Measurements from ENCODE around the gene PDE8A.

Gene PDE8A

GRCh38 chr15:85035980-85036379 lies 54.3 kb downstream of the PDE8A start:
- DNase-seq (ENCODE audit: low spot score): no peak

- DNase-seq (ENCODE audit: low spot score): no peak
Measured at GRCh38 chr15:85036716-85037115, 55.1 kb downstream of the PDE8A start.

GRCh38 chr15:85037641-85038040 lies 56.0 kb downstream of the PDE8A start:
- no peak for DNase-seq (ENCODE audit: low spot score)

DNA sequence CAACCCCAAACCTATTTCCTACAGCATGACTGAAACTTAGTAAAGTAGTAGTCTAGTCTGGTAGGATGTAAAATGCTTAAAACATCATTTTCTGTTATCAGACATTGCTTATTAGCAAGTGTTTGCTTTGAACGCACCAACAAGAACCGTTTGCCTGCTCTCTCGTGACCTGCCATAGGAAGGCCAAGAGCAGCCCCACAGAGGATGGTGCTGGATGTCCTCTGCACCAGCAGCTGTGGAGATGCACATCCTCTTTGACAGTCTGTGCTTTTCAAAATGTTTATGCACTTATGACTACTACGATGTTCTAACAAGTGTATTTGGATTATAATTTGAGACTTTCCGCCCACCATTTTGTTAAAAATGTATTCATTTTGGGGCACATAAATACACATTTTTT lies 59.6 kb downstream of the PDE8A start:
- no peak for DNase-seq (ENCODE audit: low spot score)

DNA sequence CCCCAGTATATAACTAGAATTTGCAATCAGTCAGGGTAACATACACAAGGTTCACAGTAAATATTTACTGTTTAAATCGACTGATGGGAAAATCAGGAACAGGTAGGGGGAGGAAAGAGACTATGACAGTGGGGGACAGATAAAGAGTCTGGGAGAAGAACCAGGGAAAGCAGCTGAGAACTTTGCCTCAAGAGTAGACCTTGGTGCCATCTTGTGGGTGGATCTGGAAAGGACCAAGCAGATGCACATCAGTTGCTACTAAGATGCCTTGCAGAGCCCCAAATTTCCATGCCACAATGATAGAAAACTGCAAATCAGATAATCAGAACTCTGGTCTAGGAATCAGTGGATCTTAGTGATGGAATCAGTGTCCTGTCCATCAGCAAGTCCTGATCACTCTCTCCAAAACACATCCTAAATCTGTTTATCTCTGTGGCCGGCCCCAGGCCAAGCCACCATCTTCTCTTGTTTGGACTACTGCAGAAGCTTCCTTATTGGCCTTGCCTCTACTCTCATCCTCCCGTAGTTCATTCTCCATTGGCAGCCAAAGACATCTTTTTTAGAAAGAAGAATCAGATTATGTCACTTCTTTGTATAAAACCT lies 62.7 kb downstream of the PDE8A start:
- DNase-seq (ENCODE audit: low spot score): peak; percentile 71

DNA sequence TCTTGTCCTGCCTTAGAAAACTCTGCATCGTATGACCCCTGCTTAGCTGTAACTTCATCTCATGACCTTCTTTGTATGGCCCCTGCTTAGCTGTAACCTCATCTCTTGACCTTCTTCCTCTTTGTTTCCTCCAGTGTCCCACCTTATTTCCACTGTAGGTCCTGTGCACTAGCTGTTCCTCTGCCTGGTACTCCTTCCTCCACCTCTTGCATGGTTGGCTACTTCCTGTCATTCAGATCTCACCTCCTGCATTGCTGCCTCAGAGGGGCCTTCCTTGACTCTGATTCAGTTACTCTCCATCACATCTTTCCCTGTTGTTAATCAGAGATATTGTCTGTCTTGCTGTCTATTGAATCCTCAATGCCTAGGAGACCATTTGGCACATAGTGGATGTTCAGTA lies 63.2 kb downstream of the PDE8A start:
- no peak for DNase-seq (ENCODE audit: low spot score)

- no peak for DNase-seq (ENCODE audit: low spot score)
Measured at GRCh38 chr15:85045615-85046014, 64.0 kb downstream of the PDE8A start.

DNA sequence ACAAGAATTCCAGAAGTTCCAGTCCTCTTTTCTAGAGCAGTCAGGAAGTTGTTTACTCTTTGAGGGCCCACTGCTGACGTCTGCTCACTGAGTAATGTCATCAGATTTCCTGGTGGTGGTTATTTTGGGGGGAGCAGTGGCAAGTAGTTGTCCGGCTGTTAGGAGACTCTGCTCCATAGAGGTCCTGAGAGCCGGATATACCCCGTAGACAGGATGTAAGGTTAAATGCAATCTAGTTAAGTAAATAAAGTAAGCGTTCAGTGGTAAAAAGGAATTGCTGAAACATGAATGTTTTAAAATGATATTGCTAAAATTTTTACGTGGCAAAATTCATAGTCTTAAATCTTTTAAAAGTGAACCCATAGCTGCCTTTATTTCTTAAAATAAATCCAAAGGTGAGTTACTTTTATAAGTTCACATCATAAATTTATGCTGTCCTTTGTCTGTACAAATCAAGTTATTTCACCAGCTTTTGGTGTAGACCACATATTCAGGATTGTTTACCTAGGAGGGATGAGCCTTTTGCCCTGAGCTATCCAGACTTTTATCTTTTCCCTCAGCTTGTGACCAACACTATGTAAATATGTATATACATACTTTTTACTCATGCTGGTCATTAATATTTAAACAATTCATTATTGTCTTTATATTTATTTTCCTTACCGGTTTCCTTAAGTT lies 65.8 kb downstream of the PDE8A start:
- peak; percentile 24 for DNase-seq (ENCODE audit: low spot score)

DNA sequence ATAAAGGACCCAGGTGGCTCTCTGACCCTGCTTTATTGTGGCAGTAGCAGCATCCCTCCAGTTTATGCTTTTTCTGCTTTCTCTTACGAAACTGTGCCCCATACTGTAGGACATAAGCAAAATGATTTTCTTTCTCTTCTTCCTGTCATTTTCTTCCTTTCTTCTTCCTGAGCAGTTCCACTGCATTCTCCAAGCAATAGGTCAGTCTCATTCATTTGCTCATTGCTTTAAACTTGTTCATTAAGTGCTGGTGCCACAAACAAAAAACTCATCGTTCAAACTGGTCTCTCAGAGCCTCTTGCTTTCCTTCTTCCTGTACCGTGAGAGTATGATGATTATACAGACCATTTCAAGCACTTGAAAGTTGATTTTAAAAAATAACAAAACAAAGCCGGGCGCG lies 66.8 kb downstream of the PDE8A start:
- no peak for DNase-seq (ENCODE audit: low spot score)

- DNase-seq (ENCODE audit: low spot score): no peak
Measured at GRCh38 chr15:85049805-85050204, 68.1 kb downstream of the PDE8A start.

- DNase-seq (ENCODE audit: low spot score): no peak
Measured at GRCh38 chr15:85059734-85060133, 78.1 kb downstream of the PDE8A start.

DNA sequence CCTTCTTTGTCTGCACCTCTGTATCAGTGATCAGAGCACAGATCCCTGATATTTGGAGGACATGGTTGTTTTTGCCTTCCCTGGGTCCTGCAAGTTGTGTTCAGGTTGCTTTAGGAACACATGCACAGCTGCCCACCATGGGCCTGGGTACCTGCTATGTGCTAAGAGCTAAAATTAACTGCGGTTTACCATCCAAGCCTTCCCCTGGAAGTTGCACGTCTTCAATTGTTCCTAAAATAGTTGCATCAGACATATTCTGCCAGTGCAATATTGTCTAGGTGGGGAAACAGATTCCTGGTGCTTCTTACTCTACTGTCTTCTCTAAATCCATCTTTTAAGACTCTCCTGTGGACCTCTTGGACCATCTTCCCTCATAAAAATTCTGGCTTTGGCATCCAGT lies 80.9 kb downstream of the PDE8A start:
- no peak for DNase-seq (ENCODE audit: low spot score)

DNA sequence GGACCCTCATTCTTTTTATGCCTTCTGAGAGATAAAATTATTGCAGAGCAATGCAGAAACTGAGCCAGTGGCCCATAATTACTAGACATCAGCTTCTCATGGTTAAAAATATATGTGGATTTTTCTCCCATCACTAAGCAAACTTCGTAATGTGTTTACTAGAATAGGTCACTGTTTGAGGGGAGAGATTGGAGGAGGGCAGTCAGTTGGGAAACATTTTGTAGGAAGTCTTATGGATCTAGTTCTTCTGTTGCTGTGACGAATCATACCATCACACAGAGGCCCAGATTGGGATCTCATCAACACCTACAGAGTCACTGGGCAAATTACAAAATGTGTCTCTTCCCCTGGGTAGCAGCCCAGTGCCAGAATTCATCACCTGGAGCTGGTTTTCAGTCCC lies 81.4 kb downstream of the PDE8A start:
- DNase-seq (ENCODE audit: low spot score): no peak

- DNase-seq (ENCODE audit: low spot score): no peak
Measured at GRCh38 chr15:85063522-85064079, 81.9 kb downstream of the PDE8A start.

DNA sequence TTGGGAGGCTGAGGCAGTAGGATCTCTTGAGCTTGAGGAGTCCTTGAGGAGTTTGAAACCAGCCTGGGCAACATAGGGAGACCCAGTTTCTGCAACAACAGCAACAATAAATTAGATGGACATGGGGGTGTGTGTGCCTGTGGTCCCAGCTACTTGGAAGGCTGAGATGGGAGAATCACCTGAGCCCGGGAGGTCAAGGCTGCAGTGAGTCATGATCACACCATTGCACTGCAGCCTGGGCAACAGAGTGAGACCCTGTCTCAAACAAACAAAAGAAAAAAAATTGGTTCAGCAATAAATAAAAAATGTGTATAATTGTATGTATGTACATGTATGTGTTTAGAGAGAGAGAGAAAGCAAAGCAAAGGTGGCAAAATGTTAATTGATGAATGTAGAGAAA lies 83.1 kb downstream of the PDE8A start:
- no peak for DNase-seq (ENCODE audit: low spot score)

- no peak for DNase-seq (ENCODE audit: low spot score)
Measured at GRCh38 chr15:85071061-85071460, 89.4 kb downstream of the PDE8A start.

- no peak for DNase-seq (ENCODE audit: low spot score)
Measured at GRCh38 chr15:85071504-85071903, 89.8 kb downstream of the PDE8A start.

GRCh38 chr15:85072917-85073316 lies 91.3 kb downstream of the PDE8A start:
- no peak for DNase-seq (ENCODE audit: low spot score)

GRCh38 chr15:85073556-85074194 lies 92.0 kb downstream of the PDE8A start:
- no peak for DNase-seq (ENCODE audit: low spot score)

DNA sequence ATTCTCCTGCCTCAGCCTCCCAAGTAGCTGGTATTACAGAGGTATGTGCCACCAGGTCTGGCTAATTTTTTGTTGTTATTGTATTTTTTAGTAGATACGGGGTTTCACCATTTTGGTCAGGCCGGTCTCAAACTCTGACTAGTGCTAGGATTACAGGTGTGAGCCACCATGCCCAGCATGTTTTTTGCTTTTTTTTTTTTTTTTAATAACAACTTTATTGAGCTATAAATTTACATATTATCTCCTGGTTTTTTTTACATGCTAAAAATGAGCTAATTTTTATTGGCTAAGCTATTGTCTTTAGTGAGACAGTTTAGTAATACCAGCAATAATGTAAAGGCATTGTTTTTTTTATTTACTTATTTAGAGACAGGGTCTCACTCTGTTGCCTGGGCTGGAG lies 105.2 kb downstream of the PDE8A start:
- no peak for DNase-seq (ENCODE audit: low spot score)

DNA sequence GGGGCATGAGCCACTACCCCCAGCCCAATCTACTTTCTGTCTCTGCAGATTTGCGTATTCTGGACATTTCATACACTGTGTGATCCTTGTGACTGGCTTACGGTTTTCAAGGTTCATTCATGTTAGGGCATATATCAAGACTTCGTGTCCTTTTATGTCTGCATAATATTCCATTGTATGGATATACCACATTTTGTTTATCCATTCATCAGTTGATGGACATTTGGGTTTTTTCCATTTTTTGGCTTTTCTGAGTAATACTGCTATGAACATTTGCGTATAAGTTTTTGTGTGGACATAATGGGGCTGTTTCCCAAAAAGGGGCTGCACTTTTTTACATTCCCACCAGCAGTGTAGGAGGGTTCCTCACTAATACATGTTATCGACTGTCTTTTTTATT lies 106.6 kb downstream of the PDE8A start:
- DNase-seq (ENCODE audit: low spot score): no peak

- no peak for DNase-seq (ENCODE audit: low spot score)
Measured at GRCh38 chr15:85089929-85090597, 108.4 kb downstream of the PDE8A start.

DNA sequence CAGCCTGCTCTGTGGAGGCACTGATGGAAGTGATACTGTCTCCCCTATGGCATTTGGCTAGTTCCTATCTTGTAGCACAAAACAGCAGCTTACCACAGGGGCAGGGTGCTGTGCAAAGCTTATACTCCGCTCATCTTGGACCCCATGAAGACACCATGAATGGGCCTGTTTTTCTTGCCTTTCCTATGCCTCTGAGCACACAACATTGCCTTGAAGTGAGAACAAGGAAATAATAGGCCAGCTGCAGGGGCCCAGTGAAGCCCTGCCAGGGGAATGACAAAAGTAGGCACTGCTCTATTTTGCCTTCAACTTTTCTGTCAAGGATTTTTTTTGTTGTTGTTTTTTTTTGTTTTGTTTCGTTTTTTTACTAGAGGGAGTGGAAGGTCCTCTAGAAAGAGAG lies 110.3 kb downstream of the PDE8A start:
- DNase-seq (ENCODE audit: low spot score): no peak
